Measurements from ENCODE around the gene IGSF21. TPM values are rescaled to one million over a fixed set of nuclear protein-coding genes. Genes with fewer than 3 reads are reported as not detected.

Gene IGSF21
- total RNA-seq, 1 experiment from 2014 or later: 5.2 TPM

- H4K8ac ChIP-seq (replicated peaks; ENCODE audit: insufficient read length, low read depth, low read length): no peak overlapping the region
- H3K4ac ChIP-seq (ENCODE audit: low read depth, low read length): no peak overlapping the region
- H3K18ac ChIP-seq (ENCODE audit: insufficient read length, low read depth, low read length): peak overlapping the region; percentile 76
- no peak overlapping the region for H3K56ac ChIP-seq (ENCODE audit: insufficient read length, low read depth, low read length)
- H2BK15ac ChIP-seq (ENCODE audit: low read depth, low read length): no peak overlapping the region
- H3K79me2 ChIP-seq (ENCODE audit: insufficient read depth, low read length): no peaks in the 10 kb centered on the region
- peak overlapping the region; percentile 91 for H3K27ac ChIP-seq (ENCODE audit: insufficient read length, low read depth, low read length)
- peaks cover 3% of the 10 kb centered on the region for H3K27me3 Mint-ChIP-seq (ENCODE audit: low read depth)
- H2BK120ac ChIP-seq (ENCODE audit: low read depth, low read length, poor library complexity, severe bottlenecking): no peak overlapping the region
- peak; percentile 89 for DNase-seq
- peak overlapping the region; percentile 36 to 47; a peak in 3 of 5 replicates for H3K4me3 Mint-ChIP-seq
- H3K23me2 ChIP-seq (ENCODE audit: insufficient read length, low read depth, low read length, poor library complexity, severe bottlenecking): no peaks in the 10 kb centered on the region
- no peaks in the 10 kb centered on the region for H3K79me1 ChIP-seq (ENCODE audit: insufficient read depth, low read depth, low read length, poor library complexity, severe bottlenecking)
- peak overlapping the region; percentile 29 for H4K91ac ChIP-seq (ENCODE audit: insufficient read length, low read depth, low read length)
- H3K4me1 Mint-ChIP-seq: peaks cover 89 to 94% of the 10 kb centered on the region in 2 experiments
- peaks cover 19% of the 10 kb centered on the region; the same call in 1 of the 2 replicates for H3K4me1 ChIP-seq (ENCODE audit: insufficient read depth, low read length)
- TF ChIP-seq CTCF (conservative IDR thresholded peaks at IDR 0.05): no peak; the same call in 2 of the 3 replicates
- H3K14ac ChIP-seq (ENCODE audit: insufficient read depth, low read length): peak overlapping the region; percentile 59; the same call in 1 of the 2 replicates
- peak overlapping the region; percentile 97 to 99 (median 97) for H3K27ac Mint-ChIP-seq
- peak overlapping the region; percentile 73 for H2BK5ac ChIP-seq (ENCODE audit: insufficient read length, low read length)
- no peak overlapping the region for H2AK5ac ChIP-seq (ENCODE audit: insufficient read length, low read length)
- peak overlapping the region; percentile 41 for H3K4me2 ChIP-seq (ENCODE audit: insufficient read depth, insufficient read length, low read length)
- H3K9me3 Mint-ChIP-seq: peaks cover 0 to 9% of the 10 kb centered on the region in 2 experiments; a peak in 3 of 5 replicates
- peaks cover 0 to 13% (median 11%) of the 10 kb centered on the region in 3 experiments; a peak in 4 of 7 replicates for H3K36me3 Mint-ChIP-seq (ENCODE audit: insufficient read depth in 1 of 3, low read depth in 3 of 3)
- H2BK20ac ChIP-seq (ENCODE audit: low read depth, low read length, poor library complexity, severe bottlenecking): no peak overlapping the region
- H4K20me1 ChIP-seq (ENCODE audit: control insufficient read depth, insufficient read depth, insufficient read length): no peaks in the 10 kb centered on the region
- no peak overlapping the region for H3T11ph ChIP-seq (ENCODE audit: low read length)
- no CpG with 5 or more reads among the region's 16 CpGs for WGBS (ENCODE audit: extremely low coverage, insufficient read length, low lambda C conversion rate)
- peak overlapping the region; percentile 1 for H4K5ac ChIP-seq (ENCODE audit: insufficient read length, low read depth, low read length)
- no peak overlapping the region for H3K9ac ChIP-seq (ENCODE audit: extremely low read depth, insufficient read length, low read length)
- H2BK12ac ChIP-seq (ENCODE audit: insufficient read length, low read depth, low read length): no peak overlapping the region
- no peak overlapping the region for H2AFZ ChIP-seq (ENCODE audit: low read length)
- H3K9me3 ChIP-seq (ENCODE audit: control insufficient read depth, low read depth, low read length): no peaks in the 10 kb centered on the region
- no peak overlapping the region for H3K23ac ChIP-seq (ENCODE audit: insufficient read length, low read depth, low read length)
- no peaks in the 10 kb centered on the region for H3K27me3 ChIP-seq (ENCODE audit: insufficient read depth, low read length)
Measured at GRCh38 chr1:18294437-18295176, 187.0 kb downstream of the IGSF21 start.

Measured in H9 (cell line).